ENCODE measurements around the gene SULT1A3. TPM values are rescaled to one million over a fixed set of nuclear protein-coding genes. Genes with fewer than 3 reads are reported as not detected.
A peak's percentile ranks its signal among the peaks of the same experiment; 100 is the strongest.

The SULT1A3 gene
- total and polyA plus RNA-seq, 7 donors = 2.7 to 5.5 (median 4.6) TPM

- Histone ChIP-seq H3K36me3 (ENCODE audit: insufficient read depth in 1 of 2, low read depth in 1 of 2) (no peaks in the 10 kb centered on the region), H3K4me3 (no peak overlapping the region), H3K4me1 (peaks cover 4% of the 10 kb centered on the region), H3K27ac (no peak overlapping the region), H3K27me3 (ENCODE audit: insufficient read depth in 3 of 3, low read length in 2 of 3) (no peaks in the 10 kb centered on the region), H3K9me3 (no peaks in the 10 kb centered on the region)
- intact Hi-C loops (cut with DNase I) = no loop called here
- WGBS, 3 donors = 85 to 91% (median 89%) methylated on average over 4 of the region's 4 CpGs
- no peak for ATAC-seq
- TF ChIP-seq CTCF (IDR thresholded peaks at IDR 0.05) = no peak
- no peak for DNase-seq
These were observed 19.9 kb upstream of the SULT1A3 start for GRCh38 chr16:30179195-30179594.

GRCh38 chr16:30179931-30180330 lies 19.1 kb upstream of the SULT1A3 start:
- peak in 1 of 2 donors; percentile 26 for DNase-seq

GRCh38 chr16:30180741-30181140 lies 18.3 kb upstream of the SULT1A3 start:
- Histone ChIP-seq H3K4me3 (no peak overlapping the region), H3K27ac (no peak overlapping the region)
- 59 to 77% (median 73%) methylated on average over 3 of the region's 3 CpGs for WGBS, 3 donors

More at GRCh38 chr16:30179931-30180330, 19.1 kb upstream of the SULT1A3 start:
- Histone ChIP-seq H3K36me3 (ENCODE audit: insufficient read depth in 1 of 2, low read depth in 1 of 2) (no peaks in the 10 kb centered on the region), H3K4me1 (peaks cover 4% of the 10 kb centered on the region), H3K27ac (no peak overlapping the region), H3K27me3 (ENCODE audit: insufficient read depth in 3 of 3, low read length in 2 of 3) (no peaks in the 10 kb centered on the region), H3K4me3 (no peak overlapping the region), H3K9me3 (no peaks in the 10 kb centered on the region)
- ATAC-seq = no peak
- no peak for TF ChIP-seq CTCF (IDR thresholded peaks at IDR 0.05)
- WGBS, 3 donors = 92 to 93% (median 93%) methylated on average over 9 of the region's 9 CpGs
- intact Hi-C loops (cut with DNase I) = loop anchor here in 1 of 2 donors (5.0 kb wide), 3 partner anchors 58 to 138 kb away; partner anchors contain the start of genes MAPK3 and YPEL3

GRCh38 chr16:30183233-30184095 lies 15.6 kb upstream of the SULT1A3 start, which contains the start of gene CORO1A:
CORO1A (plus strand) TSS chr16:30183602; CDS start chr16:30185210, 1,608 bp downstream.
- intact Hi-C loops (cut with DNase I) = loop anchor here in 1 of 2 donors (5.0 kb wide), 3 partner anchors 61 to 141 kb away; partner anchors contain the start of genes MAPK3 and YPEL3
- Histone ChIP-seq H3K4me3 (peak within 1 kb of the TSS; percentile 79), H3K27ac (peak within 1 kb of the TSS; percentile 41), H3K9me3 (no peaks in the 10 kb centered on the region), H3K27me3 (ENCODE audit: insufficient read depth in 3 of 3, low read length in 2 of 3) (no peaks in the 10 kb centered on the region), H3K4me1 (peaks cover 4% of the 10 kb centered on the region), H3K36me3 (ENCODE audit: insufficient read depth in 1 of 2, low read depth in 1 of 2) (no peaks in the 10 kb centered on the region)
- TF ChIP-seq CTCF (IDR thresholded peaks at IDR 0.05) = no peak
- ATAC-seq = peak; percentile 75 to 89 (median 82)
- DNase-seq = peak; percentile 83 to 90
- WGBS, 3 donors = 0 to 1% (median 1%) methylated on average over 47 to 81 of the region's 81 CpGs

More at GRCh38 chr16:30180741-30181140, 18.3 kb upstream of the SULT1A3 start:
- Histone ChIP-seq H3K27me3 (ENCODE audit: insufficient read depth in 3 of 3, low read length in 2 of 3) (no peaks in the 10 kb centered on the region), H3K9me3 (no peaks in the 10 kb centered on the region), H3K36me3 (ENCODE audit: insufficient read depth in 1 of 2, low read depth in 1 of 2) (no peaks in the 10 kb centered on the region), H3K4me1 (peaks cover 4% of the 10 kb centered on the region)
- intact Hi-C loops (cut with DNase I) = loop anchor here in 1 of 2 donors (5.0 kb wide), 3 partner anchors 58 to 138 kb away; partner anchors contain the start of genes MAPK3 and YPEL3
- DNase-seq (peak in 1 of 2 donors; percentile 33), ATAC-seq (no peak)
- TF ChIP-seq CTCF (IDR thresholded peaks at IDR 0.05) = no peak
